Measurements from ENCODE around the gene MAPT. TPM values are rescaled to one million over a fixed set of nuclear protein-coding genes. Genes with fewer than 3 reads are reported as not detected.

MAPT gene
- total RNA-seq, 2 donors from 2014 or later, result 11.7 to 14.7 TPM

DNA sequence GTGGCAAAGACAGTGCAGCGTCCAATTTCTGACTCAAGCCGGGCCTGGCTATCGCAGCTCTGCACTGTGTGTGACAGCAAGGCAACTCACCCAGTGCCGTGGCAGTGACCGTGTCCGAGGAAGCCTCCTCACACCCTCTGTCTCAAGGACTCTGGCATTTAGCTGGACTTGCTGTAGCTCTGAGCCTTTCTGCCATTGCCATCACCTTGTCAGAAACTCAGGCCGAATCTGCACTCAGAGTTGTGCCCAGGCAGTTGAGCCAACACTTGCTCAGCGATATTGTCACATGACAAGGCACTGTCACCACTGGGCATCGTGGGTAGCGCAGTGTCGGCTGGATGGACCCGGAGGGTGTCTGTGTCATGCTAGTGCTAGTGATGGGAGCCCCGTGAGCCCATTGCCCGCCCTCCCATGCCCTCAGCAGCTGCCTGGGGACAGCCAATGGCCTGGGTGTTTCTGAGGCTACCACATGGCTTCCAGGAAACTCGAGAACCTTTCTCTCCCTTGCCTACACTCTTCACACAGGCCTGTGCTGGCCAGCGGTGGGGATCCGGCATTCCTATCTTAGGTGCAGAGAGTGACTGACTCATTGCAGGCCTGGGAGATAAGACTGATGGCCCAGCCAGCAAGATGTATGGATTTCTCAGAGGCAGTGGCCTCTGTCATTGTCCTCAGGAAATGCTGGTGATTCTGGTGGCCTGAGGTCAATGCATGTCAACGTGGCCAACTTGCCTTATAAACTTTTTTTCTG lies 82.6 kb downstream of the MAPT start:
- TF ChIP-seq POLR2AphosphoS5 (IDR thresholded peaks at IDR 0.05) (no peak), POLR2A (IDR thresholded peaks at IDR 0.05) (no peak)
- TF ChIP-seq, protein P1, sequence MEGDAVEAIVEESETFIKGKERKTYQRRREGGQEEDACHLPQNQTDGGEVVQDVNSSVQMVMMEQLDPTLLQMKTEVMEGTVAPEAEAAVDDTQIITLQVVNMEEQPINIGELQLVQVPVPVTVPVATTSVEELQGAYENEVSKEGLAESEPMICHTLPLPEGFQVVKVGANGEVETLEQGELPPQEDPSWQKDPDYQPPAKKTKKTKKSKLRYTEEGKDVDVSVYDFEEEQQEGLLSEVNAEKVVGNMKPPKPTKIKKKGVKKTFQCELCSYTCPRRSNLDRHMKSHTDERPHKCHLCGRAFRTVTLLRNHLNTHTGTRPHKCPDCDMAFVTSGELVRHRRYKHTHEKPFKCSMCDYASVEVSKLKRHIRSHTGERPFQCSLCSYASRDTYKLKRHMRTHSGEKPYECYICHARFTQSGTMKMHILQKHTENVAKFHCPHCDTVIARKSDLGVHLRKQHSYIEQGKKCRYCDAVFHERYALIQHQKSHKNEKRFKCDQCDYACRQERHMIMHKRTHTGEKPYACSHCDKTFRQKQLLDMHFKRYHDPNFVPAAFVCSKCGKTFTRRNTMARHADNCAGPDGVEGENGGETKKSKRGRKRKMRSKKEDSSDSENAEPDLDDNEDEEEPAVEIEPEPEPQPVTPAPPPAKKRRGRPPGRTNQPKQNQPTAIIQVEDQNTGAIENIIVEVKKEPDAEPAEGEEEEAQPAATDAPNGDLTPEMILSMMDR (IDR thresholded peaks at IDR 0.05), result no peak
- Histone ChIP-seq H3K36me3 (no peaks in the 10 kb centered on the region), H3K27me3 (replicated peaks; ENCODE audit: insufficient read depth) (no peaks in the 10 kb centered on the region), H3K4me3 (no peak overlapping the region), H3K27ac (no peak overlapping the region), H3K4me1 (replicated peaks) (peaks cover 8% of the 10 kb centered on the region), H3K9me3 (no peaks in the 10 kb centered on the region)
- DNase-seq (ENCODE audit: low spot score), result no peak
- 89% methylated on average over 18 of the region's 18 CpGs for WGBS
- intact Hi-C loops (cut with DNase I), result no loop called here

DNA sequence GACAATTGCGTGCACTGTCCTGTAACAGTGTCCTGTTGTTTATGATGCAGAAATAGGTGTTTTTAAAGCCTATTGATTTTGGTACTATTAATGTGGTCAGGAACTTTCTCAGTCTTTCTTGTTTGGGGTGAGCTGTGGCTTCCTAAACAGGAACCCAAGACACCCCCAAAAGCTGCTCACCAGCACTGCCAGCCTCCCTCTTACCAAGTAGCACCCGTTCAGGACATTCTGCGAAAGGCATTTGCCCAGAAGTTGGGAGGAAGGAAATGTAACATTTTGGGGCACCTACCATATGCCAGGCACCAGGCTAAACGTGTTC lies 83.1 kb downstream of the MAPT start:
- H3K27me3 ChIP-seq (replicated peaks; ENCODE audit: insufficient read depth), result no peaks in the 10 kb centered on the region
- no peaks in the 10 kb centered on the region for H3K9me3 ChIP-seq
- DNase-seq (ENCODE audit: low spot score), result no peak
- no peak for TF ChIP-seq POLR2AphosphoS5 (IDR thresholded peaks at IDR 0.05)
- TF ChIP-seq, protein P1 (IDR thresholded peaks at IDR 0.05), result no peak
- TF ChIP-seq POLR2A (IDR thresholded peaks at IDR 0.05), result no peak
- peaks cover 8% of the 10 kb centered on the region for H3K4me1 ChIP-seq (replicated peaks)
- intact Hi-C loops (cut with DNase I), result no loop called here
- no peak overlapping the region for H3K27ac ChIP-seq
- no peaks in the 10 kb centered on the region for H3K36me3 ChIP-seq
- WGBS, result 90% methylated on average over 4 of the region's 4 CpGs
- H3K4me3 ChIP-seq, result no peak overlapping the region

DNA sequence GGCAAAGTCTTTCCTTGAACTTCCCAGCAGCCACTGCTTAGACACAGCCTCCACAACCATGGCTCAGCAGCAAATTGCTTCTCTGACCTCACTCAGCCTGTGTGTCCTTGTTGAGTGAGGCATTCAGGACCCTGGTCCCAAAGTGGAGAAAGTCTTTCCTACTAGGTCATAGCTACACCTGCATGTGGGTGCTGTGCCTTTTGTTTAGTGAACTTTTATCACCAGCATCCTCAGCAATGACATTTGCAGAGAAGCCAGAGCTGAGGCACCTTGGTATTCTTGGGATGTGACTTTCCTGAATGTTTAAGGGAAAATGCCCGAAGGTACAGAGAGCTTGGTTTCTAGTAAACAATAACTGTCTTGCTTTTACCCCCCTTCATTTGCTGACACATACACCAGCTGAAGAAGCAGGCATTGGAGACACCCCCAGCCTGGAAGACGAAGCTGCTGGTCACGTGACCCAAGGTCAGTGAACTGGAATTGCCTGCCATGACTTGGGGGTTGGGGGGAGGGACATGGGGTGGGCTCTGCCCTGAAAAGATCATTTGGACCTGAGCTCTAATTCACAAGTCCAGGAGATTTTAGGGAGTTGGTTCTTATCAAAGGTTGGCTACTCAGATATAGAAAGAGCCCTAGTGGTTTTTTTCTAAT lies 83.7 kb downstream of the MAPT start:
- no peak overlapping the region for H3K27ac ChIP-seq
- H3K9me3 ChIP-seq, result no peaks in the 10 kb centered on the region
- H3K27me3 ChIP-seq (replicated peaks; ENCODE audit: insufficient read depth), result no peaks in the 10 kb centered on the region
- peaks cover 5% of the 10 kb centered on the region for H3K4me1 ChIP-seq (replicated peaks)
- no peak for DNase-seq (ENCODE audit: low spot score)
- H3K4me3 ChIP-seq, result no peak overlapping the region
- WGBS, result 91% methylated on average over 3 of the region's 3 CpGs
- no peaks in the 10 kb centered on the region for H3K36me3 ChIP-seq
- intact Hi-C loops (cut with DNase I), result no loop called here
- TF ChIP-seq, protein P1 (IDR thresholded peaks at IDR 0.05), result no peak
- no peak for TF ChIP-seq POLR2A (IDR thresholded peaks at IDR 0.05)
- no peak for TF ChIP-seq POLR2AphosphoS5 (IDR thresholded peaks at IDR 0.05)

DNA sequence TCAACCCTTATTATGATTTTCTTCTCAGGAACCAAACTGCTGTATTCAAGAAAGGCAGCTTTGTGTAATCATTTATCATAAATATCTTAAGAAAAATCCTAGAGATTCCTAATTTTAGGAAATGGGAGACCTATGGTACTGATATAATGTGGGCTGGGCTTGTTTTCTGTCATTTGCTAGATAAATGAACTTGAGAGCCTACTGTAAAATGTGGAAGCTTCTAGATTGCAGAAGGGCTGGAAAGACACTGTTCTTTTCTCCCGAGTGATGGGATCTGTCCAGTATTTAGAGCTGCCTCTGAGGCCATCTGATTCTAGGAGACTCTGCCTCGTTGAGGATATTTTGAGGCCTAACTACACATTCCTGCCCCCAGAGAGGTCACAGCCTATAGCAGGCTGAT lies 84.8 kb downstream of the MAPT start:
- H3K27ac ChIP-seq, result no peak overlapping the region
- WGBS, result 67% methylated on average over 2 of the region's 2 CpGs
- H3K9me3 ChIP-seq, result no peaks in the 10 kb centered on the region
- H3K4me1 ChIP-seq (replicated peaks), result peaks cover 4% of the 10 kb centered on the region
- intact Hi-C loops (cut with DNase I), result no loop called here
- no peaks in the 10 kb centered on the region for H3K36me3 ChIP-seq
- TF ChIP-seq POLR2AphosphoS5 (IDR thresholded peaks at IDR 0.05), result no peak
- TF ChIP-seq, protein P1 (IDR thresholded peaks at IDR 0.05), result no peak
- TF ChIP-seq POLR2A (IDR thresholded peaks at IDR 0.05), result no peak
- no peak for DNase-seq (ENCODE audit: low spot score)
- H3K4me3 ChIP-seq, result no peak overlapping the region
- no peaks in the 10 kb centered on the region for H3K27me3 ChIP-seq (replicated peaks; ENCODE audit: insufficient read depth)

DNA sequence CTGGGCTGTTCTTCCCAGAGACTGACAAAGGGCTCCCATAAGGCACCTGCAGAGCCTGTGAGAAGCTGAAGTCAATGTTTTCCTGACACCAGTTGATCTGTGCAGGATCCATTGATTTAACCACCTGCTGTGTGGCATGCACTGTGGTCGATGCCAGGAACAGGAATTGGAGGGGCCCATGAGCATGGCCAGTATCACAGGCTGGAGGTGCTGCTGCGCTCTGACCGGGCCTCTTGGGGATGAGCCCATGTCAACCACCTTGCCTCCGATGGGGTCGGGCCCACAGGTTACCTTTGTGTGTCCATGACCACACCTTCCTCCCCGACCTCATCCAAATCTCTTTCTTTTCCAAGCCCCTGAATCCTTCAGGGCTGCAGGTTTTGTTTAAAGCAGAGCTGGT lies 86.5 kb downstream of the MAPT start:
- Histone ChIP-seq H3K36me3 (no peaks in the 10 kb centered on the region), H3K9me3 (no peaks in the 10 kb centered on the region), H3K27ac (no peak overlapping the region), H3K4me1 (replicated peaks) (no peaks in the 10 kb centered on the region), H3K4me3 (no peak overlapping the region), H3K27me3 (replicated peaks; ENCODE audit: insufficient read depth) (no peaks in the 10 kb centered on the region)
- DNase-seq (ENCODE audit: low spot score), result no peak
- TF ChIP-seq, protein P1 (IDR thresholded peaks at IDR 0.05), result no peak
- TF ChIP-seq POLR2A (IDR thresholded peaks at IDR 0.05), result no peak
- no peak for TF ChIP-seq POLR2AphosphoS5 (IDR thresholded peaks at IDR 0.05)
- 93% methylated on average over 6 of the region's 6 CpGs for WGBS
- intact Hi-C loops (cut with DNase I), result no loop called here

Measured in prostate gland (tissue), 2 donors.